Left renal cortex interstitium (tissue), 4 donors: Measurements from ENCODE around the gene DNMT3A. TPM values are rescaled to one million over a fixed set of nuclear protein-coding genes. Genes with fewer than 3 reads are reported as not detected.

Experiments used
- DNase-seq, 4 donors: peaks; one replicate each; pipeline ENCODE4 v3.0.0-alpha.2; 2013; ENCODE audit warnings: low read depth in 4 of 4, low spot score in 2 of 4, missing footprints in 1 of 4
- polyA plus RNA-seq, 4 donors: library from polyadenylated mRNA; unstranded; fragments of 120-200 nt; gene quantifications; one replicate each; pipeline ENCODE4 v1.2.1, GENCODE V29; 2013; ENCODE audit not compliant: insufficient read length in 4 of 4

DNMT3A gene
- polyA plus RNA-seq, 4 donors = 65.8 to 105 (median 90.4) TPM

DNA sequence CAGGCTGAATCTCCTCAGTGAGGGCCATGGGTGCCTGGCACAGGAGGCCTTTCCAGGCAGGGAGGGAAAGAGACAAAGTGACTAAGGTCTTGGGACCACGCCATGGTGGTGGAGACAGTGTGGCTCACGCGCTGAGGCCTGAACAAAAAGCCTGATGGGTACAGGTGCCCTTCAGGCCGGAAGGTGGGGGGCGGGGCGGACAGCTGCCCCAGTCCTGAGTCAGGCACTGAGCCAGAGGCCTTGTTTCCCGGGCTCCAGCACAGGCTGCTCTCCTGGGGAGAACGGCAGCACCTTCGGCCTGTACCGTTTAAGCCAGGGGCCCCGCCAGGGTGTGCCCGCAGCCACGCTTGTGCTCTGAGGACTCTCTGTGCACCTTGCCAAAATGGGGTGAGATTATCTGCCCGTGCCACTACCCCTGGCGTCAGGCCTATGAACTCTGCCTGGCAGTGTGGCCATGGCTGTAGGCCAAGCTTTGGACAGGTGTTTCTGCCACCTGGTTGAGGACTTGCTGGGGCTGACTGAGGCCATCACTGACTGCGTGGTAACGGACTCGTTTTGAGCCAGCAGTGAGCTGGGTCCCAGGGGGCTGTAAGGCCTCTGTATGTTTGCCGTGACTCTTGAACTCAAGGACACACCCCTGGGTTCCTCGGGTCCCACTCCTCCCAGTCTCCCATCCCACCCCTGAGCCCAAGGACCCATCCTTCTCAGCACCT is 31.7 kb upstream of the DNMT3A start:
- no peak for DNase-seq

GRCh38 chr2:25372405-25373268 is 30.9 kb upstream of the DNMT3A start:
- no peak for DNase-seq

- DNase-seq = no peak
Observed at GRCh38 chr2:25371253-25372241, 29.8 kb upstream of the DNMT3A start.

GRCh38 chr2:25369876-25370275 is 28.2 kb upstream of the DNMT3A start:
- DNase-seq = no peak

DNA sequence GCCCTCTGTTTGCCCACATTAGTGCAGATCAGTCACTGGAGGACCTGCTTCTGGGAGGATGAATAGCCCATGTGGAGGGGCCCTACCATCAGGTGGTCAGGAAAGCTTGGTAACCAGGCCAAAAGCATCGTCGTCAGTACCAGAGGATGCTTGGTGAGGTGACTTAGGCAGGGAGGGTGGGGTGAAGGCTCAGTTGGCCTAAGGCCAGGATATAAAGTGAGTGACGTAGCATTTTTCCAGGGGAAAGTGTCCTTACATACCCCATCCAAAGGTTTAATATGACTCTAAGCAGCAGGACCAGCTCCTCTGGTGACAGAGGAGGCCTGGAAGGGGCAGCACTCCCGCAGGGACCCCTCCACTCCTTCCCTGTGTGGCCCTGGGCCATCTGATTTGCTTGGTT is 27.7 kb upstream of the DNMT3A start:
- DNase-seq = no peak

GRCh38 chr2:25368660-25369059 is 26.9 kb upstream of the DNMT3A start:
- no peak for DNase-seq

DNA sequence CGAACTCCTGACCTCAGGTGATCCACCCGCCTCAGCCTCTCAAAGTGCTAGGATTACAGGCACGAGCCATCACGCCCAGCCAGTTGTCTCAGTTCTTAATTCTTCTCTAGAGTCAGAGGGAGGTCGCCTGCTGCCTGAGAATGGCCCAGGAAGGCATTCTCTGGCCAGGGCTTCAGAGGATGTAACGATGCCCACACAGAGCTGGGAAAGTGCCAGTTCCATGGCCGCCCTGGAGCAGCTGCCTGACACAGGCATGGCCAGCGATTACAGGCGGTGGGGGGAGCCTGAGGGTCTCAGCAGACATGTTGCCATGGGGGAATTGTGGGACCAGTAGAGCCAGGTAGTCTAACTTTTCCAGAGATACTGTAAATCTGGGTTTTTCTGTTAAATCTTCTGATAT is 25.6 kb upstream of the DNMT3A start:
- no peak for DNase-seq

DNA sequence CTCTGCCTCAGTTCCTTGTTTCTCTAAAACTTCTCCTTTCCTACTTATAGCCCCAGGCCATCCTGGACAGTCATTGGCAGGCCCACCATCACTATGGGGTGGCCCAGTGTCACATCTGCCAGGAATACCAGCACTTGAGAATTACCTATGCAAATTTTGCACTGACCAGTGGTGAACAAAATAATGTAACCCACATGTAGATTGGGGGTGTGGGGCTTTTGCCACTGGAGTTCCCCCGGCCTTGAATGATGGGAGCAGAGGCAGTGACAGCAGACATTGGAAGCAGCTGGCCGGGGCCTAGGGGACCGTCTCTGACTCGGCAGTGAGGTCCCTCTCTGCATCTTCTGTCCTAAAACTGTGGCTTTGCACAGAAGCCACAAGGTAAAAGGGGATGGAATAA is 24.9 kb upstream of the DNMT3A start:
- DNase-seq = no peak

DNA sequence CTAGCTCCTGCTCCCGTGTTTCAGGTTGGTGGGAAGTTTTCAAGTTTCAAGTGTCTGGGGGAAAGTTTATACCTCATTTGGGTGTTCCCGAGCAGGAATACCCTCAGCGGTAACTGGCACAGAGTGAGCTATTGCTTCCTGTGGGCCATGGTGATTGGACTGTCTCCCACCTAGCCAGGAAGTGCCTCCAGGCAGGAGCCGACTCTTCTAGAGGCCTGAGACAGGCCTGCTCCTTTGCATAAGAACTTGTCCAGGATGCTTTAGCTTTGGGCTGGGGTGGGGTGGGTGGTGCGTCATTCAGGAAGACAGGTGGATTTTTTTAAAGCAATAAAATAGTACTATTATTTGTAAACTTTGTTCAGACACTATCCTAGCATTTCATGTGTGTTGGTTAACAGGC is 23.5 kb upstream of the DNMT3A start:
- DNase-seq = no peak

DNA sequence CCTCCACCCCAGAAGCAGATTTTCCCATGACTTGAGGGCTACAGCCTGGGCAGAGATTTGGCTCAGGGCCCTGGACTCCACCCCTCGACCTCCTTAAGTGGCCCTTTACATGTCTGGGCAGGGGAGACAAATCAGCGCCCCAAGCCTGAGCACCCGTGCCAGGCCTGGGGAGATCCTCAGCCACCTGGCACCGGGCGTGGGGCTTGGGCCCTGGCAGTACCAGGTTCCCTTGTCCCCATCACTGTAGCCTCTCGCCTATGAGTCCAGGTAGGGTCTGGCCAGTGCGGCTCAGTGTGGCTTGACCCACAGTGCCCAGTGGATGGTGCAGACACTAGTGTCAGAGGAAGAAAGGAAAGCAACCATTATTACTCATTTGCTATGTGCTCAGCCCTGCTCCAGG is 22.0 kb upstream of the DNMT3A start:
- no peak for DNase-seq

DNA sequence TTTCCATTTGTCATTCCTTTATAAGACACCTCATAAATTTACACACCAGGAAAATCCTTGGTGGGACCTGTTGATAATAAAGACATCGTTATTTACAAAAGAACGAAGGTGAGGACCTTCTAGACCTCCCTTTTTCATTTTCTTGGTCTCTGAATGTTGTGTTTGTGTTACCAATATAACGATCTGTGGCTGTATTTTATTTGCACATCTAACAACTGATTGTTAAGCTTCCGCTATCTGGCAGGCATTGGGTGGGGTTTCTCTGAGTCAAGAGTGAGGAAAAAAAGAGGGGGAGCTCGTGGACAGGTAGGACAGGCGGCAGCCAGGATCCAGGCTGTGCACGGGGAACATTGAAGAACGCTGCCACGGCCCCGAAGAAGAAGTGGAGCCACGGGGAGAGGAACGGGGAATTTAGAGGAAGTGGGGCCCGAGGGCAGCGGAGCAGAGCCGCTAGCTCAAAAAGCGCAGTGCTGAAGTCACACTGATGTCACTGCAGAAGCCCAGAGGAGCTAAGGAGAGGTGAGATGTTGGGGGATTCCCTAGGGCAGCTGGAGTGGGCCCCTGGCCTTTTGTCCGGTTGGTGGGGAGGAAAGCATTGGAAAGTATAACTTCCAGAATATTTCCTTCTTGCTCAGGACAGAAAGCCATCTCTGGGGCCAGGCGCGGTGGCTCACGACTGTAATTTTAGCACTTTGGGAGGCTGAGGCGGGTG is 20.9 kb upstream of the DNMT3A start:
- DNase-seq = no peak

- peak; percentile 88 to 92 (median 89) for DNase-seq
Observed at GRCh38 chr2:25362049-25362433, 20.3 kb upstream of the DNMT3A start.

DNA sequence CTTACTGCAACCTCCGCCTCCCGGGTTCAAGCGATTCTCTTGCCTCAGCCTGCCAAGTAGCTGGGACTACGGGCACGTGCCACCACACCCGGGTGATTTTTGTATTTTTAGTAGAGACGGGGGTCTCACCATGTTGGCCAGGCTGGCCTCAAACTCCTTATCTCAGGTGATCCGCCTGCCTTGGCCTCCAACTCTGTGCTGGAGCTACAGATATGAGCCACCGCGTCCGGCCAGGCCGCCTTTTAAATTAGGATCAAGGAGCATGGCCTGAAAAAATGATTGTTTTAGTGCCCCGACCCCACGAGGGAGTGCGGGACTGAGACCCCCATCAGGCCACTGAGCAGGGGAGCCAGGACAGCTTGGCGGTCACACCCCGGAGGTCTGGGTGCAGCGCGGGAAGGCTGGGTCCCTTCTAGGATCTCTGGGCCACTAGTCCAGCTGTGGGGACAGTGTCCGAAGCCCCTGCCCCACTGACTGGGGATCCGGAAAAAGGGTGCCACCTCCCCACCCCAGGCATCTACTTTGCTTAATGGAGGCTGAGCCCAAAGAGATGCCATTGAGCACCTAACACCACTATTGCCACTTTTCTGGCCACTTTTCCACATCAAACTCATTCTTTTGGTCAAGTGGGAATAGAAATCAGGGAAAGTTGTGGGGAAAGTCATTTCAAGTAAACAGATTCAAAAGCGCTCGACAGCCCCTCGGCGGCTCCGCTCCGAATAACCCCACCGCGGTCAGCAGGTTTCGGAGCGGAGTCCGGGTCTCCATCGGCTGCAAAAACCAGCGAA is 19.7 kb upstream of the DNMT3A start:
- DNase-seq = no peak

DNA sequence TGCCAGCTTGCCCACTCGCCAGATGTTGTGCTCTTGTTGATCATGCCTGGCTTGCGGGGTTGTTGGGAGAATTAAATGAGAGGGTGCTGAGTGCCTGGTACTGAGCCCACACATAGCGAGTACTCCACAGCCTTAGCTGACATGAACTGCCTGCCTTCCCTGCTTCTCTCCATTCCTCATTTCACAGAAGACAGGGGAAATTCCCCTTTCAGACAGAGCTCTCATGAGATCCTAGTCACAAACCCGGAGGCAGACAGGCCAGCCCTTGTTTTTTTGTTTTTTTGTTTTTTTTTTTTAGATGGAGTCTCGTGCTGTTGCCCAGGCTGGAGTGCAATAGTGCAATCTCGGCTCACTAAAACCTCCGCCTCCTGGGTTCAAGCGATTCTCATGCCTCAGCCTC is 17.1 kb upstream of the DNMT3A start:
- no peak for DNase-seq

DNA sequence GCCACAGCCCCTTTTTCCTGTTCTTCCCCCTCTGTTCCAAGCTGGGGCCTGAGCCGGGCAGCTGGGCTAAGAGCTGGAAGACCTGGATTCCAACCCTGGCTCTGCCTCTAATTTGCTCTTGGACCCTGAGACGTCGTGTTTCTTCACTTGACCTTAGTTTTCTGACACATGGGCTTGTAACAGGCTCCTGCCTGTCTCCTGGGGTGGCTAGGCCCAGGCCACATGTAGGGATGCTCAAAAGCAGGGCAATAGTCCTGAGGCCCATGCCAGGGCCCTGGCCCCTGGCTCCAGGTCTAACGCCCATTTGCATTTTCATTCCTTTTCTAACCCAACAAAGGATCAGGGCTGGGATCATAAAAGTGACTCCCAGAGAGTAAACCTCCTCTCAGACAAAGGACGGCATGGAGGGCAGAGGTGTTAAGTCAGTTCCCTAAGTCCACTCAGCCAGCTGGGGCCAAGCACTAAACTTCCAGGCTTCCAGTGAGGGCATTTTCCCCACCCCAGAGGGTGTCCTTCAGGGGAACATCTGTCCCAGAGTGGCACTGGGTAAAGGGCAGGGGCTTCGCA is 16.6 kb upstream of the DNMT3A start:
- no peak for DNase-seq

GRCh38 chr2:25356088-25356487 is 14.4 kb upstream of the DNMT3A start:
- DNase-seq = no peak

- no peak for DNase-seq
Observed at GRCh38 chr2:25355270-25355669, 13.5 kb upstream of the DNMT3A start.

GRCh38 chr2:25354116-25354515 is 12.4 kb upstream of the DNMT3A start:
- DNase-seq = no peak

GRCh38 chr2:25349397-25349796 is 7.7 kb upstream of the DNMT3A start:
- no peak for DNase-seq
